ENCODE data around the gene FCHSD2. TPM values are rescaled to one million over a fixed set of nuclear protein-coding genes. Genes with fewer than 3 reads are reported as not detected.
A peak's percentile ranks its signal among the peaks of the same experiment; 100 is the strongest.

The FCHSD2 gene
- total and polyA plus RNA-seq, 2 of the 13 experiments (the other 11 are each of a cell fraction or from before 2014, with no cell fraction given) = 20.5 to 24.8 TPM

DNA sequence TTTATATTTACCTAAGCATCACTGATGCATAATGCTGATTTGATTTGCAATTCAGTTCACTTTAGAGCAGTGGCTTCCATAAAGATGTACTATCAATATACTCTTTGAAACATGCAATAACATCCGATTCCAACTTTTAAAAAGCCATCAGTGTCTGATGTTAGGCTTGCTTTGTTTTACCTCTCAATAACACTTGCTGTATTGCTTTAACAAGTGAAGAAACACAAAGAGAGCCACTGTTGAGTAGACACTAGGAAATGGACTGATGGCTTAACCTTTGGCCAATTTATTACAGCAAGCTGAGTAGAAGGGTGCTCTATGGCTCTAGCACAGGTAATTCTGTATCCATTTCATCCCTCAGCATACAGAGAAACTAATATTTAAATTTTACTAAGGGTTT lies 122.1 kb downstream of the FCHSD2 start (continued):
- TF ChIP-seq, protein P1, sequence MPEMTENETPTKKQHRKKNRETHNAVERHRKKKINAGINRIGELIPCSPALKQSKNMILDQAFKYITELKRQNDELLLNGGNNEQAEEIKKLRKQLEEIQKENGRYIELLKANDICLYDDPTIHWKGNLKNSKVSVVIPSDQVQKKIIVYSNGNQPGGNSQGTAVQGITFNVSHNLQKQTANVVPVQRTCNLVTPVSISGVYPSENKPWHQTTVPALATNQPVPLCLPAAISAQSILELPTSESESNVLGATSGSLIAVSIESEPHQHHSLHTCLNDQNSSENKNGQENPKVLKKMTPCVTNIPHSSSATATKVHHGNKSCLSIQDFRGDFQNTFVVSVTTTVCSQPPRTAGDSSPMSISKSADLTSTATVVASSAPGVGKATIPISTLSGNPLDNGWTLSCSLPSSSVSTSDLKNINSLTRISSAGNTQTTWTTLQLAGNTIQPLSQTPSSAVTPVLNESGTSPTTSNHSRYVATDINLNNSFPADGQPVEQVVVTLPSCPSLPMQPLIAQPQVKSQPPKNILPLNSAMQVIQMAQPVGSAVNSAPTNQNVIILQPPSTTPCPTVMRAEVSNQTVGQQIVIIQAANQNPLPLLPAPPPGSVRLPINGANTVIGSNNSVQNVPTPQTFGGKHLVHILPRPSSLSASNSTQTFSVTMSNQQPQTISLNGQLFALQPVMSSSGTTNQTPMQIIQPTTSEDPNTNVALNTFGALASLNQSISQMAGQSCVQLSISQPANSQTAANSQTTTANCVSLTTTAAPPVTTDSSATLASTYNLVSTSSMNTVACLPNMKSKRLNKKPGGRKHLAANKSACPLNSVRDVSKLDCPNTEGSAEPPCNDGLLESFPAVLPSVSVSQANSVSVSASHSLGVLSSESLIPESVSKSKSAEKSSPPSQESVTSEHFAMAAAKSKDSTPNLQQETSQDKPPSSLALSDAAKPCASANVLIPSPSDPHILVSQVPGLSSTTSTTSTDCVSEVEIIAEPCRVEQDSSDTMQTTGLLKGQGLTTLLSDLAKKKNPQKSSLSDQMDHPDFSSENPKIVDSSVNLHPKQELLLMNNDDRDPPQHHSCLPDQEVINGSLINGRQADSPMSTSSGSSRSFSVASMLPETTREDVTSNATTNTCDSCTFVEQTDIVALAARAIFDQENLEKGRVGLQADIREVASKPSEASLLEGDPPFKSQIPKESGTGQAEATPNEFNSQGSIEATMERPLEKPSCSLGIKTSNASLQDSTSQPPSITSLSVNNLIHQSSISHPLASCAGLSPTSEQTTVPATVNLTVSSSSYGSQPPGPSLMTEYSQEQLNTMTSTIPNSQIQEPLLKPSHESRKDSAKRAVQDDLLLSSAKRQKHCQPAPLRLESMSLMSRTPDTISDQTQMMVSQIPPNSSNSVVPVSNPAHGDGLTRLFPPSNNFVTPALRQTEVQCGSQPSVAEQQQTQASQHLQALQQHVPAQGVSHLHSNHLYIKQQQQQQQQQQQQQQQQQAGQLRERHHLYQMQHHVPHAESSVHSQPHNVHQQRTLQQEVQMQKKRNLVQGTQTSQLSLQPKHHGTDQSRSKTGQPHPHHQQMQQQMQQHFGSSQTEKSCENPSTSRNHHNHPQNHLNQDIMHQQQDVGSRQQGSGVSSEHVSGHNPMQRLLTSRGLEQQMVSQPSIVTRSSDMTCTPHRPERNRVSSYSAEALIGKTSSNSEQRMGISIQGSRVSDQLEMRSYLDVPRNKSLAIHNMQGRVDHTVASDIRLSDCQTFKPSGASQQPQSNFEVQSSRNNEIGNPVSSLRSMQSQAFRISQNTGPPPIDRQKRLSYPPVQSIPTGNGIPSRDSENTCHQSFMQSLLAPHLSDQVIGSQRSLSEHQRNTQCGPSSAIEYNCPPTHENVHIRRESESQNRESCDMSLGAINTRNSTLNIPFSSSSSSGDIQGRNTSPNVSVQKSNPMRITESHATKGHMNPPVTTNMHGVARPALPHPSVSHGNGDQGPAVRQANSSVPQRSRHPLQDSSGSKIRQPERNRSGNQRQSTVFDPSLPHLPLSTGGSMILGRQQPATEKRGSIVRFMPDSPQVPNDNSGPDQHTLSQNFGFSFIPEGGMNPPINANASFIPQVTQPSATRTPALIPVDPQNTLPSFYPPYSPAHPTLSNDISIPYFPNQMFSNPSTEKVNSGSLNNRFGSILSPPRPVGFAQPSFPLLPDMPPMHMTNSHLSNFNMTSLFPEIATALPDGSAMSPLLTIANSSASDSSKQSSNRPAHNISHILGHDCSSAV (CRISPR knock-in tag; IDR thresholded peaks at IDR 0.05; ENCODE audit: borderline replicate concordance) = no peak
- peak; percentile 43; the same call in 1 of the 2 replicates for TF ChIP-seq GATAD2A (CRISPR knock-in tag; IDR thresholded peaks at IDR 0.05)
- TF ChIP-seq RCOR2 (CRISPR knock-in tag; IDR thresholded peaks at IDR 0.05) = peak; percentile 29; the same call in 1 of the 2 replicates
- TF ChIP-seq NR2F6 (IDR thresholded peaks at IDR 0.05) = peak; percentile 32; the same call in 1 of the 2 replicates
- peak; percentile 9; the same call in 1 of the 2 replicates for TF ChIP-seq NR2F6 (CRISPR knock-in tag; IDR thresholded peaks at IDR 0.05)
- TF ChIP-seq, protein P2, sequence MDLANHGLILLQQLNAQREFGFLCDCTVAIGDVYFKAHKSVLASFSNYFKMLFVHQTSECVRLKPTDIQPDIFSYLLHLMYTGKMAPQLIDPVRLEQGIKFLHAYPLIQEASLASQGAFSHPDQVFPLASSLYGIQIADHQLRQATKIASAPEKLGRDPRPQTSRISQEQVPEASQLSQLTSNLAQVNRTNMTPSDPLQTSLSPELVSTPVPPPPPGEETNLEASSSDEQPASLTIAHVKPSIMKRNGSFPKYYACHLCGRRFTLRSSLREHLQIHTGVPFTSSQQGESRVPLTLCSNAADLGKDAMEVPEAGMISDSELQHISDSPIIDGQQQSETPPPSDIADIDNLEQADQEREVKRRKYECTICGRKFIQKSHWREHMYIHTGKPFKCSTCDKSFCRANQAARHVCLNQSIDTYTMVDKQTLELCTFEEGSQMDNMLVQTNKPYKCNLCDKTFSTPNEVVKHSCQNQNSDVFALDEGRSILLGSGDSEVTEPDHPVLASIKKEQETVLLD (CRISPR knock-in tag; IDR thresholded peaks at IDR 0.05; ENCODE audit: low read depth) = no peak
- TF ChIP-seq ZNF552 (CRISPR knock-in tag; IDR thresholded peaks at IDR 0.05; ENCODE audit: borderline replicate concordance) = no peak
- TF ChIP-seq SOX6 (IDR thresholded peaks at IDR 0.05) = no peak
- TF ChIP-seq SOX6 (CRISPR knock-in tag; IDR thresholded peaks at IDR 0.05) = peak; percentile 12; the same call in 1 of the 2 replicates
- TF ChIP-seq ZNF138 (CRISPR knock-in tag; IDR thresholded peaks at IDR 0.05; ENCODE audit: low read depth) = no peak
- TF ChIP-seq NCOR1 (IDR thresholded peaks at IDR 0.05; ENCODE audit: borderline replicate concordance, low read length) = peak; percentile 19; the same call in 1 of the 2 replicates
- TF ChIP-seq ONECUT2 (CRISPR knock-in tag; IDR thresholded peaks at IDR 0.05) = no peak
- TF ChIP-seq SCMH1 (CRISPR knock-in tag; IDR thresholded peaks at IDR 0.05; ENCODE audit: borderline replicate concordance) = no peak
- TF ChIP-seq SOX5 (CRISPR knock-in tag; IDR thresholded peaks at IDR 0.05; ENCODE audit: borderline replicate concordance) = peak; percentile 56; the same call in 1 of the 2 replicates
- TF ChIP-seq CEBPG (CRISPR knock-in tag; IDR thresholded peaks at IDR 0.05) = peak; percentile 52
- no peak for TF ChIP-seq RXRA (CRISPR knock-in tag; IDR thresholded peaks at IDR 0.05)
